ENCODE results near the gene RPUSD1.

GRCh38 chr16:780296-780695, 7.9 kb downstream of the RPUSD1 start:
- TF ChIP-seq EZH2phosphoT487 (IDR thresholded peaks at IDR 0.05; ENCODE audit: insufficient read depth, low read depth) (no peak), EZH2 (IDR thresholded peaks at IDR 0.05; ENCODE audit: insufficient read depth, poor library complexity, severe bottlenecking) (no peak)

Measured in GM23248 (cell line).